Hepatocyte (in vitro differentiated cells): ENCODE measurements around the gene LEO1. TPM values are rescaled to one million over a fixed set of nuclear protein-coding genes. Genes with fewer than 3 reads are reported as not detected.

Experiments used
- DNase-seq: peaks from one replicate; pipeline ENCODE4 v3.0.0-alpha.2; 2016; ENCODE audit warnings: low spot score
- H2AFZ ChIP-seq: fragments of 200-600 bp; sonication (generic); 2 replicates; pipeline ENCODE4 v1.6.0; 2016; ENCODE audit warnings: antibody characterized with exemption, mild to moderate bottlenecking
- H3K27ac ChIP-seq: fragments of 200-600 bp; sonication (generic); 2 replicates; pipeline ENCODE4 v1.5.1; 2016; ENCODE audit warnings: mild to moderate bottlenecking
- H3K27me3 ChIP-seq: fragments of 200-600 bp; sonication (generic); 2 replicates; pipeline ENCODE4 v1.6.1; 2016
- H3K36me3 ChIP-seq: fragments of 200-600 bp; sonication (generic); replicated peaks from 2 replicates; pipeline ENCODE4 v1.5.1; 2016; ENCODE audit warnings: low read depth; ENCODE audit not compliant: insufficient read depth
- H3K4me1 ChIP-seq: fragments of 200-600 bp; sonication (generic); 2 replicates; pipeline ENCODE4 v1.5.1; 2016; ENCODE audit warnings: mild to moderate bottlenecking, moderate library complexity; ENCODE audit not compliant: insufficient read depth
- H3K4me2 ChIP-seq: fragments of 200-600 bp; sonication (generic); 2 replicates; pipeline ENCODE4 v1.6.0; 2016
- H3K4me3 ChIP-seq: fragments of 200-600 bp; sonication (generic); 2 replicates; pipeline ENCODE4 v1.5.1; 2016; ENCODE audit warnings: mild to moderate bottlenecking
- H3K79me2 ChIP-seq: fragments of 200-600 bp; sonication (generic); 2 replicates; pipeline ENCODE4 v1.6.0; 2017; ENCODE audit warnings: mild to moderate bottlenecking
- H3K9me2 ChIP-seq: fragments of 200-600 bp; sonication (generic); replicated peaks from 2 replicates; pipeline ENCODE4 v1.6.0; 2017; ENCODE audit warnings: mild to moderate bottlenecking; ENCODE audit not compliant: insufficient read depth
- H3K9me3 ChIP-seq: fragments of 200-600 bp; sonication (generic); 2 replicates; pipeline ENCODE4 v1.5.1; 2016; ENCODE audit warnings: low read depth, mild to moderate bottlenecking
- H4K20me1 ChIP-seq: fragments of 200-600 bp; sonication (generic); 2 replicates; pipeline ENCODE4 v1.6.0; 2016; ENCODE audit warnings: mild to moderate bottlenecking; ENCODE audit not compliant: insufficient read depth, poor library complexity, severe bottlenecking
- CTCF ChIP-seq: fragments of 200-600 bp; sonication (generic); IDR thresholded peaks from 2 replicates; pipeline ENCODE4 v1.5.1; 2016; ENCODE audit warnings: antibody characterized with exemption, mild to moderate bottlenecking; ENCODE audit not compliant: poor library complexity
- EZH2 ChIP-seq: fragments of 200-600 bp; sonication (generic); IDR thresholded peaks from 2 replicates; pipeline ENCODE4 v1.6.1; 2016; ENCODE audit warnings: antibody characterized with exemption, mild to moderate bottlenecking, borderline replicate concordance
- EZH2phosphoT487 ChIP-seq: fragments of 200-600 bp; sonication (generic); IDR thresholded peaks from one replicate; pipeline ENCODE4 v1.6.1; 2018; ENCODE audit warnings: antibody characterized with exemption, mild to moderate bottlenecking, low read depth, moderate library complexity; ENCODE audit not compliant: unreplicated experiment, severe bottlenecking
- WGBS: methylation state at CpG from one replicate; pipeline ENCODE4 v1.1.6; 2016; ENCODE audit warnings: low lambda C conversion rate; ENCODE audit errors: missing lambda C conversion rate; 5-methylcytosine and 5-hydroxymethylcytosine counted together
- polyA plus RNA-seq: library from polyadenylated mRNA; unstranded; fragments of >200 nt; fragmentation: Nextera tagmentation; extraction: Ambion mirVana; gene quantifications from 2 replicates; pipeline ENCODE4 v1.2.1, GENCODE V29; 2016
- total RNA-seq: library from RNA; depleted of rRNA; stranded (reverse); fragments of >200 nt; gene quantifications from 2 replicates; pipeline ENCODE4 v1.2.3, GENCODE V29; 2014

The LEO1 gene
- total and polyA plus RNA-seq, 2 experiments from 2014 or later: 23.9 to 26.2 TPM

- Histone ChIP-seq H3K27ac (no peak overlapping the region), H2AFZ (no peak overlapping the region), H3K4me2 (no peak overlapping the region), H3K9me2 (no peaks in the 10 kb centered on the region), H3K27me3 (no peaks in the 10 kb centered on the region), H3K9me3 (no peaks in the 10 kb centered on the region), H3K4me3 (no peak overlapping the region), H3K4me1 (no peaks in the 10 kb centered on the region), H3K36me3 (no peaks in the 10 kb centered on the region), H3K79me2 (no peaks in the 10 kb centered on the region), H4K20me1 (no peaks in the 10 kb centered on the region)
- no peak for TF ChIP-seq EZH2
- no peak for TF ChIP-seq EZH2phosphoT487
- TF ChIP-seq CTCF: no peak
- no peak for DNase-seq
- WGBS: 87% methylated on average over 2 of the region's 2 CpGs
Measured at GRCh38 chr15:51936105-51936478, 35.5 kb downstream of the LEO1 start.

- Histone ChIP-seq H4K20me1 (no peaks in the 10 kb centered on the region), H3K9me3 (no peaks in the 10 kb centered on the region), H3K4me1 (no peaks in the 10 kb centered on the region), H3K27me3 (no peaks in the 10 kb centered on the region), H3K27ac (no peak overlapping the region), H3K4me3 (no peak overlapping the region), H3K9me2 (no peaks in the 10 kb centered on the region), H3K36me3 (no peaks in the 10 kb centered on the region), H3K79me2 (no peaks in the 10 kb centered on the region), H3K4me2 (no peak overlapping the region), H2AFZ (no peak overlapping the region)
- no peak for DNase-seq
- WGBS: 94% methylated on average over 5 of the region's 5 CpGs
- TF ChIP-seq EZH2: no peak
- no peak for TF ChIP-seq CTCF
- no peak for TF ChIP-seq EZH2phosphoT487
Measured at GRCh38 chr15:51935466-51936104, 36.0 kb downstream of the LEO1 start.

- H3K27me3 ChIP-seq: no peaks in the 10 kb centered on the region
- 83% methylated on average over 1 of the region's 1 CpG for WGBS
- H3K9me2 ChIP-seq: no peaks in the 10 kb centered on the region
- no peak overlapping the region for H3K4me2 ChIP-seq
- H2AFZ ChIP-seq: no peak overlapping the region
- H3K27ac ChIP-seq: no peak overlapping the region
- no peaks in the 10 kb centered on the region for H4K20me1 ChIP-seq
- TF ChIP-seq EZH2phosphoT487: no peak
- no peak for TF ChIP-seq CTCF
- TF ChIP-seq EZH2: no peak
- H3K36me3 ChIP-seq: no peaks in the 10 kb centered on the region
- H3K4me1 ChIP-seq: no peaks in the 10 kb centered on the region
- no peak overlapping the region for H3K4me3 ChIP-seq
- no peaks in the 10 kb centered on the region for H3K79me2 ChIP-seq
- no peak for DNase-seq
- H3K9me3 ChIP-seq: no peaks in the 10 kb centered on the region
Measured at GRCh38 chr15:51932161-51932560, 39.4 kb downstream of the LEO1 start.
